ENCODE data around the gene MOGAT3. TPM values are rescaled to one million over a fixed set of nuclear protein-coding genes. Genes with fewer than 3 reads are reported as not detected.
A peak's percentile ranks its signal among the peaks of the same experiment; 100 is the strongest.

MOGAT3 gene
- total RNA-seq, 2 donors from 2014 or later: not detected

GRCh38 chr7:101161692-101162471, 39.0 kb downstream of the MOGAT3 start:
- Mint-ChIP-seq H3K9me3 (no peaks in the 10 kb centered on the region), H3K27me3 (peaks cover 14% of the 10 kb centered on the region in 2 donors), H3K27ac (no peak overlapping the region), H3K4me1 (ENCODE audit: low read depth in 2 of 2) (peaks cover 10 to 14% of the 10 kb centered on the region in 2 donors), H3K36me3 (no peaks in the 10 kb centered on the region), H3K4me3 (peak overlapping the region; percentile 64)
- no peak for DNase-seq (ENCODE audit: low spot score)
- no peak for ATAC-seq

- Mint-ChIP-seq H3K4me1 (ENCODE audit: low read depth in 2 of 2) (peaks cover 6 to 9% of the 10 kb centered on the region in 2 donors), H3K27me3 (peaks cover 7 to 9% of the 10 kb centered on the region in 2 donors), H3K4me3 (no peak overlapping the region), H3K9me3 (no peaks in the 10 kb centered on the region), H3K36me3 (no peaks in the 10 kb centered on the region), H3K27ac (no peak overlapping the region)
- DNase-seq (ENCODE audit: low spot score) (no peak), ATAC-seq (no peak)
These were observed 39.9 kb downstream of the MOGAT3 start for GRCh38 chr7:101160910-101161309.

GRCh38 chr7:101159696-101160674, 40.9 kb downstream of the MOGAT3 start:
- no peak for ATAC-seq
- H3K4me1 Mint-ChIP-seq (ENCODE audit: low read depth in 2 of 2): peaks cover 4 to 7% of the 10 kb centered on the region in 2 donors

GRCh38 chr7:101156866-101157589, 43.8 kb downstream of the MOGAT3 start:
- Mint-ChIP-seq H3K9me3 (no peaks in the 10 kb centered on the region), H3K27ac (no peak overlapping the region), H3K4me3 (no peak overlapping the region), H3K36me3 (no peaks in the 10 kb centered on the region), H3K4me1 (ENCODE audit: low read depth in 2 of 2) (peaks cover 9 to 14% of the 10 kb centered on the region in 2 donors), H3K27me3 (peaks cover 0 to 5% of the 10 kb centered on the region in 2 donors)
- no peak for DNase-seq (ENCODE audit: low spot score)
- no peak for ATAC-seq

More at GRCh38 chr7:101159696-101160674, 40.9 kb downstream of the MOGAT3 start:
- no peak overlapping the region for H3K4me3 Mint-ChIP-seq
- peaks cover 0 to 4% of the 10 kb centered on the region in 2 donors for H3K27me3 Mint-ChIP-seq
- no peak overlapping the region for H3K27ac Mint-ChIP-seq
- no peaks in the 10 kb centered on the region for H3K36me3 Mint-ChIP-seq
- no peak for DNase-seq (ENCODE audit: low spot score)
- no peaks in the 10 kb centered on the region for H3K9me3 Mint-ChIP-seq

- no peak overlapping the region for H3K4me3 Mint-ChIP-seq
- DNase-seq (ENCODE audit: low spot score) (no peak), ATAC-seq (no peak)
- H3K9me3 Mint-ChIP-seq: no peaks in the 10 kb centered on the region
- H3K27ac Mint-ChIP-seq: no peak overlapping the region
- peaks cover 9 to 14% of the 10 kb centered on the region in 2 donors for H3K4me1 Mint-ChIP-seq (ENCODE audit: low read depth in 2 of 2)
- H3K27me3 Mint-ChIP-seq: peaks cover 0 to 5% of the 10 kb centered on the region in 2 donors
- H3K36me3 Mint-ChIP-seq: no peaks in the 10 kb centered on the region
These were observed 44.6 kb downstream of the MOGAT3 start for GRCh38 chr7:101156277-101156676.

DNA sequence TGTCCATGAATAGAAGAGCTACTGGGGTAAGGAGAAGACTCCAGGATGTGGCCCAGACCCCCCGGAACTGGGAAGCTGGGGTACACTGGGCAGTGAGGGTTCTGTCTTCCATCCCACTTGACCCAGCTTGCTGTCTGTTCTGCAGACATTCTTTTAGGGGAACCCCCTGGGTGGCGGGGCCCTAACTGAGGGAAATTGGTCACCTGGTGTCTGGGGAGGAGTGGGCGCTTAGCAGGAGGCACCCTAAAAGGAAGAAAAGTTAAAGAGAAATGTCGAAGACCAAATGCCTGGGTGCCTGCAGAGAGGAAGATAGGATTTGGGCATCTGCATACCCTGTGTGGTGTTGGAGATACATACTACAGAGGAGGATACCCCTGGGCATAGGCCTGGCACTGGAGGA, 45.5 kb downstream of the MOGAT3 start:
- H3K4me1 Mint-ChIP-seq (ENCODE audit: low read depth in 2 of 2): peaks cover 9 to 14% of the 10 kb centered on the region in 2 donors
- H3K27ac Mint-ChIP-seq: no peak overlapping the region
- DNase-seq (ENCODE audit: low spot score) (no peak), ATAC-seq (no peak)
- no peaks in the 10 kb centered on the region for H3K9me3 Mint-ChIP-seq
- peak overlapping the region; percentile 74 for H3K4me3 Mint-ChIP-seq
- H3K27me3 Mint-ChIP-seq: peaks cover 0 to 4% of the 10 kb centered on the region in 2 donors
- H3K36me3 Mint-ChIP-seq: no peaks in the 10 kb centered on the region

DNA sequence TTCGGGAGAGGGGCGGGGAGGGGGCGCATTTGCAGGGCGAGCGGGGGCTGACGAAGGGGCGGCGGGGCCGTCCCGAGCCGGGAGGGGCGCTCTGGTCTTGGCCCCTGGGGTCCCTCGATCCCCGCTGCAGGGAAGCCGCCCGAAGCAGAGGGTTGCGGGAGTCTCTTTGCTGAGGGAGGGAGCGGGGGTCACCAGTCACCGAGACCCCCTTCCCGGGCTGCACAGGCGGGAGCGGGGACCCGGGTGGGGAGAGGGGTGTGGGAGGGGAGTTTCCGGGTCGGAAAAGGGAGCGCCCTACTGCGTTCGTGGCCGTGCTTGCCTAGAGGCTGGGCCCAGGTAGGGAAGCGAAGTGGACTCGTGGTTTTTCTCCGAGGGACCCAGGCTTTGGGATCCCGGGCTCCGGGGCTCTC, 46.1 kb downstream of the MOGAT3 start:
- Mint-ChIP-seq H3K9me3 (no peaks in the 10 kb centered on the region), H3K27me3 (peaks cover 3 to 4% of the 10 kb centered on the region in 2 donors), H3K4me1 (ENCODE audit: low read depth in 2 of 2) (peaks cover 9 to 14% of the 10 kb centered on the region in 2 donors), H3K36me3 (no peaks in the 10 kb centered on the region), H3K27ac (no peak overlapping the region), H3K4me3 (peak overlapping the region; percentile 74)
- ATAC-seq: peak; percentile 29 to 34
- peak; percentile 55 for DNase-seq (ENCODE audit: low spot score)

DNA sequence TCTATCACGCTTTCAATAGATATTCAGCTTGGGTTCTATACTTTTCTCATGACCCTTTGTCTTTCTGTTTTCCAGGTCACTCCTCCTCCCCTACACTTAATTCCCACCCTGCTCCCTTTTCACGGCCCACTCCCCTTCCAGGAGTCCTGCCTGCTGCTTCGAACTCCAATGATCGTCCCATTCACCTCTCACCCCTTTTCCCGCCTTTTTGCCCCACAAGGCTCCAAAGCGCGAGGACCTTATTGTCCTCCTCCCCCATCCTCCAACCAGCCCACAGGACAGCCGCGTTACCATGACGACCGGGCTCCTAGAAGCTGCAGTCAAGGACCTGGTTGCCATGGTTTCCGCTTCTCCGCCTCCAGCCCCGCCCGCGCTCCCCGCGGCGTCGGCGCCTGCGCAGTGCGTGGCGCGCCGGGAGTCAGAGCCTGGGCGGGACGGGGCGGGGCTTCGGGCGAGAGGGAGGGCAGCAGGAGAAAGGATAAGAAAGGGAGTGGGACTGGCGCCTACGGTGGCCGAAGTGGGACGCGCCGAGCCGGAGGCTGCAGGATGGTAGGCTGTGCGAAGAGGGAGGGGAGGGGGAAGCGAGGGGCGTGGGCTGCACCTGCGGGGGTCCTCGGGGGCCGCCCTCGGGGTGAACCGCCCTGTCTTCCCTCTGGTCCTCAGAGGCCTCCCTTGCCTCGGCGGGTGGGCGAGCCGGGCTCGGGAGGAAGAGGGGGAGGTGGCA, 46.7 kb downstream of the MOGAT3 start, which contains the start of gene AP1S1:
Gene AP1S1, plus strand, starts transcription at position 508 of the 724 bp plus-strand sequence. Its CDS starts 39 bp downstream, at position 547.
- Mint-ChIP-seq H3K9me3 (no peaks in the 10 kb centered on the region), H3K36me3 (no peaks in the 10 kb centered on the region), H3K4me1 (ENCODE audit: low read depth in 2 of 2) (peaks cover 9 to 14% of the 10 kb centered on the region in 2 donors), H3K4me3 (peak within 1 kb of the TSS; percentile 74), H3K27ac (peak within 1 kb of the TSS in 1 of 2 donors; percentile 47), H3K27me3 (peaks cover 9 to 10% of the 10 kb centered on the region in 2 donors)
- DNase-seq (ENCODE audit: low spot score): peak; percentile 89
- peak; percentile 92 to 95 for ATAC-seq

GRCh38 chr7:101151908-101152651, 48.8 kb downstream of the MOGAT3 start:
- Mint-ChIP-seq H3K27me3 (peaks cover 11 to 13% of the 10 kb centered on the region in 2 donors), H3K36me3 (no peaks in the 10 kb centered on the region), H3K4me1 (ENCODE audit: low read depth in 2 of 2) (peaks cover 12 to 14% of the 10 kb centered on the region in 2 donors), H3K27ac (no peak overlapping the region), H3K4me3 (no peak overlapping the region), H3K9me3 (no peaks in the 10 kb centered on the region)
- ATAC-seq (no peak), DNase-seq (ENCODE audit: low spot score) (no peak)

Other genes starting within 250 kb of the MOGAT3 start
- not detected for gene MUC12, start 231.5 kb downstream of the MOGAT3 start, total RNA-seq
- gene MUC17, start 181.0 kb downstream of the MOGAT3 start, total RNA-seq: not detected
- gene TRIM56, start 115.6 kb downstream of the MOGAT3 start, total RNA-seq: 10 to 100 TPM; 54.8 to 73.7 TPM
- not detected for gene SERPINE1, start 73.9 kb downstream of the MOGAT3 start, total RNA-seq
- gene AP1S1, start 46.6 kb downstream of the MOGAT3 start, total RNA-seq: 10 to 100 TPM; 30.9 to 39.4 TPM
- under 1 TPM in 1 of 2 donors, not detected in 1; 0.31 TPM for gene VGF, start 35.5 kb downstream of the MOGAT3 start, total RNA-seq
- not detected for gene NAT16, start 20.7 kb downstream of the MOGAT3 start, total RNA-seq
- 10 to 100 TPM; 66.2 to 72.3 TPM for gene PLOD3, start 16.5 kb upstream of the MOGAT3 start, total RNA-seq
- gene ZNHIT1, start 17.1 kb upstream of the MOGAT3 start, total RNA-seq: 10 to 100 TPM; 57.6 to 57.8 TPM
- 10 to 100 TPM; 16.6 to 34.0 TPM for gene CLDN15, start 36.8 kb upstream of the MOGAT3 start, total RNA-seq
- 100 to 1,000 TPM in 1 of 2 donors, 10 to 100 TPM in 1; 93.1 to 102 TPM for gene FIS1, start 44.0 kb upstream of the MOGAT3 start, total RNA-seq
- 1 to 10 TPM; 5.5 to 6.0 TPM for gene IFT22, start 120.8 kb upstream of the MOGAT3 start, total RNA-seq
- not detected for gene COL26A1, start 161.8 kb upstream of the MOGAT3 start, total RNA-seq

All from natural killer cell treated with Interleukin-12 subunit alpha and Interleukin-12 subunit beta and Interleukin-15 and Interleukin-18, amount 100 ng/mL, for 72 hours (primary cell).